GM18870 (cell line): ENCODE data around the gene PPP4R4.
A peak's percentile ranks its signal among the peaks of the same experiment; 100 is the strongest.
"Not testable (repeated sequence)": the region's sequence is repeated elsewhere in the genome, so short reads cannot be mapped to it uniquely, and the experiment has no call there.

Experiments
- ATAC-seq: cut with Tn5 transposase; IDR thresholded peaks from one replicate; pipeline ENCODE4 v1.9.1; 2021; ENCODE audit warnings: moderate library complexity; ENCODE audit not compliant: unreplicated experiment

The PPP4R4 gene

GRCh38 chr14:94175747-94176146 lies 1.6 kb downstream of the PPP4R4 start:
- no peak for ATAC-seq

- no peak for ATAC-seq
Measured at GRCh38 chr14:94176808-94177207, 2.7 kb downstream of the PPP4R4 start.

- ATAC-seq: no peak
Measured at GRCh38 chr14:94177806-94178205, 3.7 kb downstream of the PPP4R4 start.

GRCh38 chr14:94179244-94179643 lies 5.1 kb downstream of the PPP4R4 start:
- ATAC-seq: no peak

GRCh38 chr14:94180655-94181271 lies 6.6 kb downstream of the PPP4R4 start:
- peak; percentile 66 for ATAC-seq

GRCh38 chr14:94181835-94182234 lies 7.7 kb downstream of the PPP4R4 start:
- ATAC-seq: no peak

- no peak for ATAC-seq
Measured at GRCh38 chr14:94192536-94192935, 18.4 kb downstream of the PPP4R4 start.

- no peak for ATAC-seq
Measured at GRCh38 chr14:94193776-94194175, 19.7 kb downstream of the PPP4R4 start.

- no peak for ATAC-seq
Measured at GRCh38 chr14:94196057-94196456, 21.9 kb downstream of the PPP4R4 start.

- ATAC-seq: no peak
Measured at GRCh38 chr14:94203473-94204210, 29.5 kb downstream of the PPP4R4 start.

- ATAC-seq: no peak
Measured at GRCh38 chr14:94213021-94213420, 38.9 kb downstream of the PPP4R4 start.

- no peak for ATAC-seq
Measured at GRCh38 chr14:94213741-94214140, 39.6 kb downstream of the PPP4R4 start.

GRCh38 chr14:94217116-94217515 lies 43.0 kb downstream of the PPP4R4 start:
- ATAC-seq: no peak

GRCh38 chr14:94218198-94218886 lies 44.2 kb downstream of the PPP4R4 start:
- ATAC-seq: not testable (repeated sequence)

GRCh38 chr14:94224040-94224439 lies 49.9 kb downstream of the PPP4R4 start:
- ATAC-seq: no peak

- no peak for ATAC-seq
Measured at GRCh38 chr14:94225460-94226378, 51.6 kb downstream of the PPP4R4 start.

- ATAC-seq: no peak
Measured at GRCh38 chr14:94227029-94227428, 52.9 kb downstream of the PPP4R4 start.

GRCh38 chr14:94237046-94237445 lies 62.9 kb downstream of the PPP4R4 start:
- no peak for ATAC-seq

GRCh38 chr14:94237983-94238382 lies 63.9 kb downstream of the PPP4R4 start:
- ATAC-seq: no peak

GRCh38 chr14:94239406-94239805 lies 65.3 kb downstream of the PPP4R4 start:
- no peak for ATAC-seq

- no peak for ATAC-seq
Measured at GRCh38 chr14:94244182-94244581, 70.1 kb downstream of the PPP4R4 start.
